IPS-15b (cell line): ENCODE measurements around the gene OLFM3.

Source experiments
- H3K27me3 ChIP-seq: one replicate; pipeline ENCODE4 v1.6.1; 2013; ENCODE audit warnings: low read length; ENCODE audit not compliant: control insufficient read depth, insufficient read depth
- H3K36me3 ChIP-seq: one replicate; pipeline ENCODE4 v1.6.1; 2013; ENCODE audit warnings: low read length; ENCODE audit not compliant: control insufficient read depth, insufficient read depth
- H3K4me1 ChIP-seq: one replicate; pipeline ENCODE4 v1.6.1; 2013; ENCODE audit warnings: mild to moderate bottlenecking, low read length; ENCODE audit not compliant: control insufficient read depth, insufficient read depth
- H3K4me3 ChIP-seq: one replicate; pipeline ENCODE4 v1.5.1; 2013; ENCODE audit warnings: low read depth, low read length
- H3K9ac ChIP-seq: one replicate; pipeline ENCODE4 v1.6.1; 2013; ENCODE audit warnings: low read depth, mild to moderate bottlenecking, low read length
- H3K9me3 ChIP-seq: one replicate; pipeline ENCODE4 v1.6.1; 2013; ENCODE audit warnings: mild to moderate bottlenecking, low read length; ENCODE audit not compliant: control insufficient read depth, insufficient read depth

Gene OLFM3

GRCh38 chr1:101757985-101758384 lies 238.7 kb downstream of the OLFM3 start:
- Histone ChIP-seq H3K9me3 (no peaks in the 10 kb centered on the region), H3K4me3 (no peak overlapping the region), H3K36me3 (no peaks in the 10 kb centered on the region), H3K9ac (no peak overlapping the region), H3K4me1 (no peaks in the 10 kb centered on the region), H3K27me3 (no peaks in the 10 kb centered on the region)

GRCh38 chr1:101756411-101756810 lies 240.3 kb downstream of the OLFM3 start:
- H3K4me1 ChIP-seq: no peaks in the 10 kb centered on the region
- no peaks in the 10 kb centered on the region for H3K36me3 ChIP-seq
- H3K4me3 ChIP-seq: no peak overlapping the region
- H3K9me3 ChIP-seq: no peaks in the 10 kb centered on the region
- no peak overlapping the region for H3K9ac ChIP-seq
- no peaks in the 10 kb centered on the region for H3K27me3 ChIP-seq
